ENCODE data around the gene PALLD.

Gene PALLD

DNA sequence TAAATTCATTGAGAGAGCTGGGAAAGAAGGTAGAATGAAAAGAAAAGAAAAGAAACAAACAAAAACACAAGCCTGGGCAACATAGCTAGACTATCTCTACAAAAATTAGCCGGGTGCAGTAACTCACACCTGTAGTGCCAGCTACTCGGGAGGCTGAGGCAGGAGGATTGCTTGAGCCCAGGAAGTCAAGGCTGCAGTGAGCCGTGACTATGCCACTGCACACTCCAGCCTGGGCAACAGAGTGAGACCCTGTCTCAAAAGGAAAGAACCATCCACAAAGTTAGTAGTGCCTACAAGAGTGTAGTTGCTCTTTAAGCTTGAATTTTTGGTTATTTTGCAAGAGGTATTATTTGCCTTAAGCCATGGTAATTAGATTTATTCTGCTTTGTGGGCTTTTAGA, 355.5 kb downstream of the PALLD start:
- TF ChIP-seq CTCF (IDR thresholded peaks at IDR 0.05; ENCODE audit: low read depth, low read length): no peak
- no peak overlapping the region for H3K4me3 ChIP-seq (ENCODE audit: low read depth, low read length)
- no peaks in the 10 kb centered on the region for H3K9me3 ChIP-seq (ENCODE audit: severe bottlenecking)
- no peaks in the 10 kb centered on the region for H3K27me3 ChIP-seq (ENCODE audit: insufficient read depth, low read depth, severe bottlenecking)
- no peaks in the 10 kb centered on the region for H3K36me3 ChIP-seq
- no peak for DNase-seq
- no peak overlapping the region for H3K27ac ChIP-seq

DNA sequence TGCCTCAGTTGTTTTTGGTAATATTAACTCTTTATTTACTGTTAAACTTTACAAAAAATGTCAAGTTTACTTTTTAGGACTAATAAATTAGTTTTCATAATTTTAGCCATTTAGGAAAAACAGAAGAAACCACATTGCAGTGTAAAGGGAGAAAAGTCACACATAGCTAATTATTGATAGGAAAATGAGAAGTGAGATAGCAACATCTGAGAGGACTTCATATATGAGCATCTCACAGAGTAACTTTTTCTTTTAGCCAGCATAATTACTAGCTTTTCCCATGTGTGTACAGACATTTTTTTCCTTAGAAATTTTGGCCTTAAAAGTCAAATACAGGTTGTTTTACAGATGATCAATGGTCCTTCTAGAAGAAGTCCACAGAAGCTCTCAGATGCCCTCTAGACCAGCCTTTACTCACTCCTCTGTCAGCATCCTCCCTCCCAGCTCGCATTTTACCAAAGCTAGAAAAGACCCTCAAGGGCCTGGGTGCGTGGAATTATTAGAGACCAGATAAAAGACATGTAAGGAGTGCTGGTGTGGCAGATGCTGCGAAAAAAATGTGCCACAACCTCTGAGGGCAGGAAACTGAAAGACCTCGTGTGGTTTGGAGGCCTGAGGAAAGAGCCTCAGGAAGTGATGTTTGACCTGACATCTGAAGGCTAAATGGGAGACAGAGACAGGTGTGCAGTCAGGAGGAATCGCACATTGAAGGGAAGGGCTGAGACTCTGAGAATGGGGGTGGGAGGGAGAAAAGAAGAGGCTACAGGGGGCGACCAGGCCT, 356.3 kb downstream of the PALLD start:
- no peaks in the 10 kb centered on the region for H3K36me3 ChIP-seq
- DNase-seq: no peak
- H3K27me3 ChIP-seq (ENCODE audit: insufficient read depth, low read depth, severe bottlenecking): no peaks in the 10 kb centered on the region
- no peaks in the 10 kb centered on the region for H3K9me3 ChIP-seq (ENCODE audit: severe bottlenecking)
- no peak overlapping the region for H3K27ac ChIP-seq
- no peak overlapping the region for H3K4me3 ChIP-seq (ENCODE audit: low read depth, low read length)
- TF ChIP-seq CTCF (IDR thresholded peaks at IDR 0.05; ENCODE audit: low read depth, low read length): no peak

- no peak overlapping the region for H3K4me3 ChIP-seq (ENCODE audit: low read depth, low read length)
- no peaks in the 10 kb centered on the region for H3K9me3 ChIP-seq (ENCODE audit: severe bottlenecking)
- DNase-seq: no peak
- no peak overlapping the region for H3K27ac ChIP-seq
- TF ChIP-seq CTCF (IDR thresholded peaks at IDR 0.05; ENCODE audit: low read depth, low read length): no peak
- H3K27me3 ChIP-seq (ENCODE audit: insufficient read depth, low read depth, severe bottlenecking): no peaks in the 10 kb centered on the region
- H3K36me3 ChIP-seq: no peaks in the 10 kb centered on the region
These were observed 356.9 kb downstream of the PALLD start for GRCh38 chr4:168853770-168854169.

DNA sequence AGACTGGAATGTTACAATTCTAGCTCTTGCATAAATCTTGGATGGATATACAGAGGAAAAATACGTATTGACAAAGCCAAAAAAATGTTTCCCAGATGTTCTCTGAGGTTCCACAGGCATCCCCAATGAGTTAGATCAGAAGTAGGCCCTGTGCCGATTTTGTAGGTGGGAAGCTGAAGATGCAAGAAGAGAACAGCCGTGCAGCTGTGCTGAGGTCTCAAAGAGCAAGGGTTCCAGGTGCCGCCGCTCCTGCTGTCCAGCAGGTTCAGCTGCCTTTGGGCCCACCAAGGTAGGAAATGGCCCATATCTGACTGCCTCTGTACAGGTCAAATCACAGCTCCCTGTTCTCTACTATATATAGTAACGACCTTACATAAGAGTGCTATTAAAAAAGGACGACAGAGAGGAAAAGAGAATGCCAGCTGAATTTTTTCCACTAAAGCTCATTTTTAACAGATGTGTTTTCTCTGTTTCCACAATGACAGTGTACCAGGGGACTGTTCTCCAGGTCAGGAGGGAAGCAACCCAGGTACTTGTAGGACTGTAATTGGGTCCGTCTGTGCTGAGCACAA, 357.6 kb downstream of the PALLD start:
- Histone ChIP-seq H3K9me3 (ENCODE audit: severe bottlenecking) (no peaks in the 10 kb centered on the region), H3K4me3 (ENCODE audit: low read depth, low read length) (no peak overlapping the region), H3K27me3 (ENCODE audit: insufficient read depth, low read depth, severe bottlenecking) (no peaks in the 10 kb centered on the region), H3K27ac (no peak overlapping the region), H3K36me3 (no peaks in the 10 kb centered on the region)
- no peak for DNase-seq
- no peak for TF ChIP-seq CTCF (IDR thresholded peaks at IDR 0.05; ENCODE audit: low read depth, low read length)

- H3K4me3 ChIP-seq (ENCODE audit: low read depth, low read length): no peak overlapping the region
- no peak for DNase-seq
- no peaks in the 10 kb centered on the region for H3K27me3 ChIP-seq (ENCODE audit: insufficient read depth, low read depth, severe bottlenecking)
- H3K27ac ChIP-seq: no peak overlapping the region
- no peaks in the 10 kb centered on the region for H3K36me3 ChIP-seq
- TF ChIP-seq CTCF (IDR thresholded peaks at IDR 0.05; ENCODE audit: low read depth, low read length): no peak
- no peaks in the 10 kb centered on the region for H3K9me3 ChIP-seq (ENCODE audit: severe bottlenecking)
These were observed 359.5 kb downstream of the PALLD start for GRCh38 chr4:168856312-168856711.

Measured in WERI-Rb-1 (cell line).